CD4-positive, alpha-beta T cell treated with Interleukin-4 for 1 hour (primary cell): ENCODE data around the gene ANKRD36C.
"Not testable (repeated sequence)": the region's sequence is repeated elsewhere in the genome, so short reads cannot be mapped to it uniquely, and the experiment has no call there.

Experiments used
- DNase-seq, 2 donors: peaks; one replicate each; pipeline ENCODE4 v3.0.0-alpha.2; 2020 to 2022

The ANKRD36C gene

DNA sequence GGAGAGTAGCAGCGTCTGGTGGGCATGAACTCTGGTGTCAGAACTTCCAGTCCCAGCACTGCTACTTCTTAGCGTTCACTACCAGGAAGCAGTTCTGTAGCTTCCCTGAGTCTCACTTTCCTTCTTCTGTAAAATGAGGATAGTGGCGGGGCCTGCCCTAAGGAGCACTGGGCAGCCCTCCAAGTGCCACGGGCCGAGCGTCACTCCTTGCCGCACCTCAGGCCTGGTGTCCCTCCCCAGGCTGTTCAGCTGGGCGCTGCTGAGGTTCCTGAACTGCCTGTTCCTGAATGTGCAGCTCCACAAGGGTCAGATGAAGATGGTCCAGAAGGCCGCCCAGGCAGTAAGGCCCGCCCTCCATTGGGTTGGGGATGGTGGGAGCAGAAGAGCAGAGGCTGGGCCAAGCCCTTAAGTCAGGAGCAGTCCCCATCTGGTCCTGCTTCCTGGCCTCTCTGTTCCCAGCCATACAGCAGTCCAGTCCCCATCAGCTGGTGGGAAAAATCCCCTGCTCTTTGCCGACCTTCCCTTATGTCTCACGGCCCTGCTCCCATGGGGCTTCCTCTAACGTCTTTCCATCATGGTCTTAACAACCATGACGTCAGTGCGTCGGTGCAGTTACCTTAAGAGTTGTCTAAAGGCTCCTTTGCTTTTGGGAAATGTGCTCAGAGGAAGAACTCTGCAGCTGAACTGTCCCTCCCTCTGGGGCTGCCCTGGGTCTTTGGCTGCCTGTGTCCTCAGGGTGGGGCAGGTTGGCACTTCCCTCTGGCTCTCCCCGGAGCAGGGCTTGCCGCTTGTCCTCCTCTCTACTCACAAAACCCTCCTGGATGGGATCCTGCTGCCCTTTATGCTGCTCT is 195.2 kb downstream of the ANKRD36C start:
- not testable (repeated sequence) for DNase-seq

DNA sequence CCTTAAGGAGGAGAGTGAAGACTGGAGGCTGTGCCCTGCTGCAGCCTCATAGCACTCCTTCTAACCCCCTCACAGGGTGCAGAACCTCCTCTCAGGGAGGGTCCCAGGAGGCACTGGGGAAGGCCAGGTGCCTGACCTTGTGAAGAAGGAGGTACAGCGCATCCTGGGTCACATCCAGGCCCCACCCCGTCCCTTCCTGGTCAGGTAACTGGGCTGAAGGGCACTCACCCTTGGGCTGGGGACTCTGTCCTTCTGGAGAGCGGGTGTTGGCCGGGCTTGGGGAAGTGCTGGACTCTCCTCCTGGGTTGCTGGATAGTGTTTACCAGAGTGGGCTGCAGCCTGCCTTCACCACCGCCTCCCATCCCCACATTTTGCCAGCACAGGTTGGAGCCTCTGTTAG is 197.7 kb downstream of the ANKRD36C start:
- not testable (repeated sequence) for DNase-seq

DNA sequence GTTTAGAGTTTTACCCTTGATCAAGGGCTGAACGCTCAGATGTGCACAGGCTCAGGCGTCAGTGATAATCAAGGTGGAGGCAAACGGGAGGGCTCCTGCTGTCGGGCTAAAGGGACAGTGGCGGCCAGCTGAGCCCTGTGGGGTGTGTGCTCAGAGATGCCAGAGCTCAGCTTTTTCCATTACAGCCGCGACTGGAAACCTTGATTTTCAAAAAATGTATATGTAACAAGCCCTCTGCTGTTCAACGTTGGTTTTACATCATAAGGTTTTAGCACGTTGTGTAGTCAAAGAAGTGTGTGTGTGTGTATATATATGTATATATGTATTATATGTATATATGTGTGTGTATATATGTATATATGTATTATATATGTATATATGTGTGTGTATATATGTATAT is 201.4 kb downstream of the ANKRD36C start:
- not testable (repeated sequence) for DNase-seq

DNA sequence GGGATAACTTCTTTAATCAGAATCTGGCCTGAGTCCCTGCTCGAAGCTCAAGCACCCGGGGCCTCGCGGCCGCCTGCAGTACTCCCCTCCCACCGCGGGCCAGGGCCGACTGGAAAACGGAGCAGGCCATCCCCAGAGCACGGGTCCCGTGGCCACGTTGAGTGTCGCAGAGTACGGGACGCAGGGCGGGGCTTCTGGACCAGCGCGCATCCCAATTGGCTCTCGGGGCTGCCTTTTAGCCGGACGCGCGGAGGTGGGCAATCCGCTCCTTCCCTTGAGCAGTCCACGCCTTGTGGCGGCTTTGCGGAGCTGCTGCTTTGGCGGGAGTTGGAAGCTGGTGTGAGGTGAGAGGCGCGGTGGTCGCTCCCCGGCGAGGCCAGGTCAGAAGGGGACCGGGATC is 202.2 kb downstream of the ANKRD36C start:
- not testable (repeated sequence) for DNase-seq

DNA sequence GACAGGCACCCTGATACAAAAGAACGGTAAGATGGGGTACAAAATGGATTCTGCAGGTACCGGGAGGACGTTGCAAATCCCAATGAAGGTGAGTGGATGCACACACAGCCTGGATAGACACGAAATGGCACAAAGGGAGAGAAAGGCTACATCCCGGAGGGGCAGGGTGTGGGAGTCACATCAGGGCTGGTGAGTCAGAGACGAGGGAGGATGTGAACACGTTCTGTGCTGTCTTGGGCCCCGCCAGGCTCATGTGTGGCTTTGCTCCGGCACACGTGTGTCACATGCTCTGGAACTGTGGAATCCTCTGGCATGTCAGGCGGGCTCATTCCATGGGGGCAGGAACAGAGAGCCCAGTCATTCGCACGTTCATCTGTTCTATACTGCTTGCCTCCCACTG is 203.0 kb downstream of the ANKRD36C start:
- DNase-seq: not testable (repeated sequence)
